Mammary epithelial cell (primary cell): ENCODE results near the gene SAP30L.

Experiments used
- EZH2 ChIP-seq: IDR thresholded peaks from 2 replicates; pipeline ENCODE4 v1.6.1; 2012; ENCODE audit warnings: low read length, inconsistent platforms, borderline replicate concordance
- TF ChIP-seq, protein P1 (sequence below), 2 donors: IDR thresholded peaks in 1 of 2; conservative IDR thresholded peaks in 1 of 2; 2 replicates each; pipeline ENCODE4 v1.5.1; 2011 to 2012; ENCODE audit warnings: inconsistent platforms in 2 of 2, low read length in 2 of 2, mild to moderate bottlenecking in 2 of 2, control low read depth in 1 of 2, low read depth in 1 of 2; ENCODE audit not compliant: insufficient read depth in 1 of 2; ENCODE audit errors: extremely low read depth in 1 of 2

DNA sequence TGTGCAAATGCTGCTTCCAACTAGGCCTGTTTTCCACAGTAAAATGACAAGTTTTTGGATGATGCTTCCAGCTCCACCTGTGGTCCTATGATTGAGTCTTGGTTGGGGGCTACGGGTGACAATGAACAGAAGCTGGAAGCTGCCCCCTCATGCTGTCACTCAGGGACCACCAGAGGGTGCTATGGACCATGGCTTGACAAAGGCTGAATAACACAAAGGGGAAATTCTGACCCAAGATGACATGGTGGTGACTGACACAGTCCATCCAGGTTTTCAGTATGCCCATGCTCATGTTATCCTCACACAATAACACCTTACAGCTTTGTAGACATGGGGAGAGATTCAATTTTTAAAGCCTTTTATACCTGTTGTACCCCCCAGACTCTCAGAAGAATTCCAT lies 23.9 kb upstream of the SAP30L start:
- TF ChIP-seq, protein P1, sequence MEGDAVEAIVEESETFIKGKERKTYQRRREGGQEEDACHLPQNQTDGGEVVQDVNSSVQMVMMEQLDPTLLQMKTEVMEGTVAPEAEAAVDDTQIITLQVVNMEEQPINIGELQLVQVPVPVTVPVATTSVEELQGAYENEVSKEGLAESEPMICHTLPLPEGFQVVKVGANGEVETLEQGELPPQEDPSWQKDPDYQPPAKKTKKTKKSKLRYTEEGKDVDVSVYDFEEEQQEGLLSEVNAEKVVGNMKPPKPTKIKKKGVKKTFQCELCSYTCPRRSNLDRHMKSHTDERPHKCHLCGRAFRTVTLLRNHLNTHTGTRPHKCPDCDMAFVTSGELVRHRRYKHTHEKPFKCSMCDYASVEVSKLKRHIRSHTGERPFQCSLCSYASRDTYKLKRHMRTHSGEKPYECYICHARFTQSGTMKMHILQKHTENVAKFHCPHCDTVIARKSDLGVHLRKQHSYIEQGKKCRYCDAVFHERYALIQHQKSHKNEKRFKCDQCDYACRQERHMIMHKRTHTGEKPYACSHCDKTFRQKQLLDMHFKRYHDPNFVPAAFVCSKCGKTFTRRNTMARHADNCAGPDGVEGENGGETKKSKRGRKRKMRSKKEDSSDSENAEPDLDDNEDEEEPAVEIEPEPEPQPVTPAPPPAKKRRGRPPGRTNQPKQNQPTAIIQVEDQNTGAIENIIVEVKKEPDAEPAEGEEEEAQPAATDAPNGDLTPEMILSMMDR (conservative IDR thresholded peaks at IDR 0.05 in 1 of 2, IDR thresholded peaks at IDR 0.05 in 1 of 2; ENCODE audit: extremely low read depth in 1 of 2, insufficient read depth in 1 of 2, low read depth in 1 of 2, low read length in 2 of 2): peak; percentile 28 to 42
- no peak for TF ChIP-seq EZH2
